Colonic mucosa (tissue), 4 donors: ENCODE results near the gene CACHD1. TPM values are rescaled to one million over a fixed set of nuclear protein-coding genes. Genes with fewer than 3 reads are reported as not detected.

ENCODE experiments used
- DNase-seq: peaks from one replicate; pipeline ENCODE4 v3.0.0-alpha.2; 2020
- H3K27ac ChIP-seq: fragments of 200-600 bp; one replicate; pipeline ENCODE4 v1.8.0; 2021
- H3K27me3 ChIP-seq: fragments of 200-600 bp; one replicate; pipeline ENCODE4 v1.8.0; 2021
- H3K36me3 ChIP-seq: fragments of 200-600 bp; one replicate; pipeline ENCODE4 v1.8.0; 2021
- H3K4me1 ChIP-seq: fragments of 200-600 bp; one replicate; pipeline ENCODE4 v1.8.0; 2021; ENCODE audit warnings: mild to moderate bottlenecking
- H3K4me3 ChIP-seq: fragments of 200-600 bp; one replicate; pipeline ENCODE4 v1.8.0; 2021
- H3K9ac ChIP-seq, 2 donors: one replicate each; pipeline ENCODE4 v1.7.0; 2013; ENCODE audit warnings: control low read depth in 2 of 2, low read depth in 2 of 2, low read length in 2 of 2
- H3K9me3 ChIP-seq: fragments of 200-600 bp; one replicate; pipeline ENCODE4 v1.8.0; 2021
- CTCF ChIP-seq: fragments of 200-600 bp; IDR thresholded peaks from one replicate; pipeline ENCODE4 v1.8.0; 2022; ENCODE audit warnings: antibody characterized with exemption, mild to moderate bottlenecking
- intact Hi-C: fragments of 100-400 bp; cut with DNase I; formaldehyde crosslinking; loops from one replicate; pipeline ENCODE4 v1.14.1; 2022
- total RNA-seq, 2 donors: library from RNA; stranded (reverse); fragmentation: NEBNext Ultra II Directional in 1 of 2; extraction: Animal tissue kit (Norgen Biotek cat#: 25700) in 1 of 2; gene quantifications; one replicate each; pipeline ENCODE4 v1.2.1, GENCODE V29; 2021
- donor health status: healthy.
- donor health status: DM: no; HTN: no; CAD: no.
- donor health status: DM: no; HTN: no; CAD: no.

Gene CACHD1
- total RNA-seq, 2 donors from 2014 or later, result 1.5 to 2.0 TPM

- Histone ChIP-seq H3K9ac (no peak overlapping the region), H3K36me3 (no peaks in the 10 kb centered on the region), H3K27me3 (no peaks in the 10 kb centered on the region), H3K4me1 (no peaks in the 10 kb centered on the region), H3K9me3 (no peaks in the 10 kb centered on the region), H3K27ac (no peak overlapping the region), H3K4me3 (no peak overlapping the region)
- intact Hi-C loops, result no loop called here
- DNase-seq, result no peak
- TF ChIP-seq CTCF, result no peak
These were observed 181.9 kb downstream of the CACHD1 start for GRCh38 chr1:64651841-64652240.

GRCh38 chr1:64653466-64653865, 183.5 kb downstream of the CACHD1 start:
- no peak for TF ChIP-seq CTCF
- intact Hi-C loops, result no loop called here
- Histone ChIP-seq H3K9ac (no peak overlapping the region), H3K4me1 (no peaks in the 10 kb centered on the region), H3K4me3 (no peak overlapping the region), H3K27ac (no peak overlapping the region), H3K27me3 (no peaks in the 10 kb centered on the region), H3K36me3 (no peaks in the 10 kb centered on the region), H3K9me3 (no peaks in the 10 kb centered on the region)
- no peak for DNase-seq

GRCh38 chr1:64654519-64655341, 184.8 kb downstream of the CACHD1 start:
- no peak overlapping the region for H3K9ac ChIP-seq
- H3K9me3 ChIP-seq, result no peaks in the 10 kb centered on the region
- H3K4me3 ChIP-seq, result no peak overlapping the region
- intact Hi-C loops, result no loop called here
- H3K4me1 ChIP-seq, result no peaks in the 10 kb centered on the region
- H3K36me3 ChIP-seq, result no peaks in the 10 kb centered on the region
- no peak for TF ChIP-seq CTCF
- DNase-seq, result no peak
- H3K27me3 ChIP-seq, result no peaks in the 10 kb centered on the region
- no peak overlapping the region for H3K27ac ChIP-seq

- no peak for TF ChIP-seq CTCF
- no peaks in the 10 kb centered on the region for H3K27me3 ChIP-seq
- no peak overlapping the region for H3K9ac ChIP-seq
- no peak overlapping the region for H3K27ac ChIP-seq
- no peak overlapping the region for H3K4me3 ChIP-seq
- intact Hi-C loops, result no loop called here
- H3K4me1 ChIP-seq, result no peaks in the 10 kb centered on the region
- no peak for DNase-seq
- no peaks in the 10 kb centered on the region for H3K36me3 ChIP-seq
- H3K9me3 ChIP-seq, result no peaks in the 10 kb centered on the region
These were observed 185.9 kb downstream of the CACHD1 start for GRCh38 chr1:64655861-64656260.

- intact Hi-C loops, result no loop called here
- Histone ChIP-seq H3K9me3 (no peaks in the 10 kb centered on the region), H3K4me1 (no peaks in the 10 kb centered on the region), H3K36me3 (no peaks in the 10 kb centered on the region), H3K9ac (no peak overlapping the region), H3K4me3 (no peak overlapping the region), H3K27me3 (no peaks in the 10 kb centered on the region), H3K27ac (no peak overlapping the region)
- TF ChIP-seq CTCF, result no peak
- DNase-seq, result no peak
These were observed 189.7 kb downstream of the CACHD1 start for GRCh38 chr1:64659478-64660138.
